Aorta (tissue), 5 donors: Measurements from ENCODE around the gene SMPD1. TPM values are rescaled to one million over a fixed set of nuclear protein-coding genes. Genes with fewer than 3 reads are reported as not detected.

Source experiments
- ATAC-seq: fragments of 200-7000 bp; cut with Tn5 transposase; one replicate; pipeline ENCODE4 v1.9.1; 2022; ENCODE audit warnings: moderate library complexity; ENCODE audit not compliant: low FRiP score
- DNase-seq, 2 donors: peaks; one replicate each; pipeline ENCODE4 v3.0.0-alpha.2; 2020
- H3K27ac ChIP-seq, 2 donors: one replicate each; pipeline ENCODE4 v1.5.1; 2013; ENCODE audit warnings: low read length in 2 of 2, mild to moderate bottlenecking in 2 of 2, moderate library complexity in 2 of 2, control low read depth in 1 of 2, inconsistent platforms in 1 of 2, low read depth in 1 of 2
- H3K27me3 ChIP-seq, 2 donors: one replicate each; pipeline ENCODE4 v1.6.1; 2013; ENCODE audit warnings: control low read depth in 1 of 2, low read length in 1 of 2, mild to moderate bottlenecking in 1 of 2, moderate library complexity in 1 of 2; ENCODE audit not compliant: insufficient read depth in 2 of 2, control insufficient read depth in 1 of 2
- H3K36me3 ChIP-seq, 2 donors: one replicate each; pipeline ENCODE4 v1.6.1; 2013; ENCODE audit warnings: control low read depth in 1 of 2, low read length in 1 of 2, mild to moderate bottlenecking in 1 of 2; ENCODE audit not compliant: insufficient read depth in 2 of 2, control insufficient read depth in 1 of 2
- H3K4me1 ChIP-seq, 2 donors: one replicate each; pipeline ENCODE4 v1.6.1; 2013; ENCODE audit warnings: low read length in 2 of 2, control low read depth in 1 of 2, mild to moderate bottlenecking in 1 of 2, moderate library complexity in 1 of 2; ENCODE audit not compliant: insufficient read depth in 2 of 2, control insufficient read depth in 1 of 2
- H3K4me3 ChIP-seq, 2 donors: one replicate each; pipeline ENCODE4 v1.5.1; 2013; ENCODE audit warnings: low read length in 2 of 2, control low read depth in 1 of 2, mild to moderate bottlenecking in 1 of 2
- H3K9me3 ChIP-seq: one replicate; pipeline ENCODE4 v1.6.1; 2013; ENCODE audit warnings: mild to moderate bottlenecking, low read length; ENCODE audit not compliant: control insufficient read depth
- WGBS, 2 donors: extraction: QIAGEN DNeasy Blood & Tissue Kit; methylation state at CpG; one replicate each; pipeline ENCODE4 v1.1.7; 2013; 5-methylcytosine and 5-hydroxymethylcytosine counted together
- intact Hi-C, 2 donors: fragments of 100-400 bp; cut with DNase I; formaldehyde crosslinking; loops; one replicate each; pipeline versions ENCODE4 v1.14.2 to v1.15.0; 2022
- polyA plus RNA-seq, 2 donors: library from polyadenylated mRNA; stranded (reverse); fragments of 200-250 nt; gene quantifications; one replicate each; pipeline ENCODE4 v1.2.3, GENCODE V29; 2013
- total RNA-seq, 2 donors: library from RNA; stranded (reverse); fragmentation: NEBNext Ultra II Directional; extraction: Animal tissue kit (Norgen Biotek cat#: 25700); gene quantifications; one replicate each; pipeline ENCODE4 v1.2.1, GENCODE V29; 2021
- donor health status: healthy with polysubstance abuse.
- donor health status: Bipolar disorder and iron deficiency.
- donor health status: DM: no; HTN: no; CAD: no.
- donor health status: DM: no; HTN: no; CAD: no.
- donor health status: DM: yes; HTN: yes; CAD: no.

SMPD1 gene
- total and polyA plus RNA-seq, 4 donors, result 10.0 to 45.5 (median 34.8) TPM

- no peak for DNase-seq
- Histone ChIP-seq H3K4me3 (no peak overlapping the region), H3K36me3 (no peaks in the 10 kb centered on the region), H3K4me1 (peaks cover 0 to 5% of the 10 kb centered on the region in 2 donors), H3K9me3 (no peaks in the 10 kb centered on the region), H3K27me3 (no peaks in the 10 kb centered on the region), H3K27ac (peak overlapping the region; percentile 46 to 83)
- intact Hi-C loops, result loop anchor here (1.0 to 10.0 kb wide), 2 partner anchors 37 to 332 kb away; no protein-coding TSS in a partner anchor
- ATAC-seq, result no peak
- 25 to 33% methylated on average over 4 of the region's 4 CpGs for WGBS, 2 donors
Measured at GRCh38 chr11:6356503-6357055, 33.7 kb upstream of the SMPD1 start.

GRCh38 chr11:6357222-6357621 is 33.1 kb upstream of the SMPD1 start:
- intact Hi-C loops, result loop anchor here (1.0 to 10.0 kb wide), 2 partner anchors 38 to 332 kb away; no protein-coding TSS in a partner anchor

GRCh38 chr11:6360183-6360582 is 30.1 kb upstream of the SMPD1 start:
- ATAC-seq, result no peak

More at GRCh38 chr11:6357222-6357621, 33.1 kb upstream of the SMPD1 start:
- Histone ChIP-seq H3K36me3 (no peaks in the 10 kb centered on the region), H3K4me1 (peaks cover 0 to 5% of the 10 kb centered on the region in 2 donors), H3K27me3 (no peaks in the 10 kb centered on the region), H3K27ac (peak overlapping the region; percentile 46 to 83), H3K4me3 (no peak overlapping the region), H3K9me3 (no peaks in the 10 kb centered on the region)
- ATAC-seq (peak; percentile 80), DNase-seq (peak; percentile 87 to 90)
- WGBS, 2 donors, result 2 to 7% methylated on average over 9 of the region's 9 CpGs

GRCh38 chr11:6362185-6362872 is 27.9 kb upstream of the SMPD1 start:
- Histone ChIP-seq H3K9me3 (no peaks in the 10 kb centered on the region), H3K4me1 (peaks cover 2 to 5% of the 10 kb centered on the region in 2 donors), H3K36me3 (no peaks in the 10 kb centered on the region), H3K4me3 (no peak overlapping the region), H3K27me3 (no peaks in the 10 kb centered on the region), H3K27ac (peak overlapping the region; percentile 63 to 65)
- intact Hi-C loops, result loop anchor here in 1 of 2 donors (5.0 kb wide), 1 partner anchor 340 kb away; no protein-coding TSS in a partner anchor
- DNase-seq, result peak; percentile 87 to 94
- WGBS, 2 donors, result 7 to 9% methylated on average over 5 of the region's 5 CpGs
- peak; percentile 85 for ATAC-seq

More at GRCh38 chr11:6360183-6360582, 30.1 kb upstream of the SMPD1 start:
- Histone ChIP-seq H3K36me3 (no peaks in the 10 kb centered on the region), H3K27ac (peak overlapping the region in 1 of 2 donors; percentile 1), H3K4me1 (peaks cover 2 to 5% of the 10 kb centered on the region in 2 donors), H3K9me3 (no peaks in the 10 kb centered on the region), H3K27me3 (no peaks in the 10 kb centered on the region), H3K4me3 (no peak overlapping the region)
- intact Hi-C loops, result loop anchor here in 1 of 2 donors (5.0 kb wide), 1 partner anchor 338 kb away; no protein-coding TSS in a partner anchor
- no peak for DNase-seq
- WGBS, 2 donors, result 35 to 45% methylated on average over 3 of the region's 3 CpGs

GRCh38 chr11:6362873-6363678 is 27.2 kb upstream of the SMPD1 start:
- no peaks in the 10 kb centered on the region for H3K9me3 ChIP-seq
- peak; percentile 93 for ATAC-seq
- H3K36me3 ChIP-seq, result no peaks in the 10 kb centered on the region
- peaks cover 2 to 5% of the 10 kb centered on the region in 2 donors for H3K4me1 ChIP-seq
- H3K27ac ChIP-seq, result peak overlapping the region; percentile 7 to 65
- intact Hi-C loops, result loop anchor here in 1 of 2 donors (5.0 kb wide), 1 partner anchor 341 kb away; no protein-coding TSS in a partner anchor
- no peak overlapping the region for H3K4me3 ChIP-seq
- peak; percentile 84 to 92 for DNase-seq
- 20% methylated on average over 6 of the region's 6 CpGs for WGBS, 2 donors
- H3K27me3 ChIP-seq, result no peaks in the 10 kb centered on the region

- DNase-seq (no peak), ATAC-seq (no peak)
- H3K4me1 ChIP-seq, result peaks cover 0 to 2% of the 10 kb centered on the region in 2 donors
- H3K27me3 ChIP-seq, result no peaks in the 10 kb centered on the region
- H3K36me3 ChIP-seq, result no peaks in the 10 kb centered on the region
- H3K9me3 ChIP-seq, result no peaks in the 10 kb centered on the region
- H3K4me3 ChIP-seq, result no peak overlapping the region
- no peak overlapping the region for H3K27ac ChIP-seq
- WGBS, 2 donors, result 79 to 86% methylated on average over 2 of the region's 2 CpGs
- intact Hi-C loops, result no loop called here
Measured at GRCh38 chr11:6365659-6366058, 24.6 kb upstream of the SMPD1 start.

GRCh38 chr11:6371825-6372224 is 18.4 kb upstream of the SMPD1 start:
- WGBS, 2 donors, result 88 to 89% methylated on average over 6 of the region's 6 CpGs
- DNase-seq (no peak), ATAC-seq (no peak)
- H3K27me3 ChIP-seq, result no peaks in the 10 kb centered on the region
- no peaks in the 10 kb centered on the region for H3K4me1 ChIP-seq
- H3K27ac ChIP-seq, result no peak overlapping the region
- intact Hi-C loops, result no loop called here
- H3K36me3 ChIP-seq, result no peaks in the 10 kb centered on the region
- H3K4me3 ChIP-seq, result no peak overlapping the region
- no peaks in the 10 kb centered on the region for H3K9me3 ChIP-seq

GRCh38 chr11:6377902-6378639 is 12.2 kb upstream of the SMPD1 start:
- ATAC-seq, result peak; percentile 41
- Histone ChIP-seq H3K4me3 (no peak overlapping the region), H3K27ac (no peak overlapping the region), H3K9me3 (no peaks in the 10 kb centered on the region), H3K4me1 (no peaks in the 10 kb centered on the region), H3K36me3 (no peaks in the 10 kb centered on the region), H3K27me3 (no peaks in the 10 kb centered on the region)
- WGBS, 2 donors, result 29 to 32% methylated on average over 4 of the region's 4 CpGs
- intact Hi-C loops, result loop anchor here (2.0 to 5.0 kb wide), 4 partner anchors 64 to 329 kb away; partner anchors contain the start of gene HPX (in 1 of the 2)
- DNase-seq, result no peak
